Measurements from ENCODE around the gene HECTD1.
"Not testable (repeated sequence)": the region's sequence is repeated elsewhere in the genome, so short reads cannot be mapped to it uniquely, and the experiment has no call there.

The HECTD1 gene

DNA sequence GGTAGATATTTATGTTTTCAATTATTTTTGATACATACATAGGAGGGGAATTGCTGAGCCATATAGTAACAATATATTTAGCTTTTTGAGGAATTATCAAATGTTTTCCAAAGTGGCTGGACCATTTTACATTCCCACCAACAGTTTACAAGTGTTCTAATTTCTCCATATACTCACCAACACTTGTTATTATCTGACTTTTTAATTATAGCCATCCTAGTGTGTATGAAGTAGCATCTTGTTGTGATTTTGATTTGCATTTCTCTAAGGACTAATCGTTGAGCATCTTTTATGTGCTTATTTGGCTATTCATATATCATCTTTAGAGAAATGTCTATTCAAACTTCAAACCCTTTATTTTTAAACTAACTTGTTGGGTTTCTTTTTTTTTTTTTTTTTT lies 17.2 kb upstream of the HECTD1 start:
- no peak for DNase-seq

DNA sequence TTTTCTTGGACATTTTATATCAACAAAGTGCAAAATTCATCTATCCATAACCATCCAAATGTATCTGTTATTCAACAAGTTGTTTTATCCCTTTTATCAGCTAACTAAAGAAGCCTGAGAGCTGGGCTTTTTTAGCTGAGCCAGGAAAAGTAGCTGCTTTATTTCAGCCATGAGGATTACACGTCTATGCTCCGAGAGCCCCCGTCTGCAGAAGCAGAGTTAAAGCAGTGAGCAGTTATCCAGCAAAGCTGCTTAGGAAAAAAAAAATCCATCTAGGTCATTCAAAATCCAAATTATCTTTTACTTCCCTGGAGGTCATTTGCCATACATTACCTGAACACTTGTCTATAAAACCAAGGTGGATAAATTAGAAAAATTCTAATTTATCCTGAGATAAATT lies 15.7 kb upstream of the HECTD1 start:
- DNase-seq = no peak

GRCh38 chr14:31222834-31223233 lies 15.2 kb upstream of the HECTD1 start:
- no peak for DNase-seq

- no peak for DNase-seq
Observed at GRCh38 chr14:31221266-31221665, 13.7 kb upstream of the HECTD1 start.

- no peak for DNase-seq
Observed at GRCh38 chr14:31219169-31219568, 11.6 kb upstream of the HECTD1 start.

DNA sequence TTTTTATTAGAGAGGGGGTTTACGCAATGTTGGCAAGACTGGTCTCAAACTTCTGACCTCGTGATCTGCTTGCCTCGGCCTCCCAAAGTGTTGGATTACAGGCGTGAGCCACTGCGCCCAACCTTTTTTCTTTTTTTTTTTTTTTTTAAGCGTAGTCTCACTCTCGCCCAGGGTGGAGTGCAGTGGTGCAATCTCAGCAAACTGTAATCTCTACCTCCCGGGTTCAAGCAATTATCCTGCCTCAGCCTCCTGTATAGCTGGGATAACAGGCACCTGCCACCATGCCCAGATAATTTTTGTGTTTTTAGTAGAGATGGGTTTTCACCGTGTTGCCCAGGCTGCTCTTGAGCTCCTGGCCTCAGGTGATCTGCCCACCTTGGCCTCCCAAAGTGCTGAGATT lies 8.8 kb upstream of the HECTD1 start:
- no peak for DNase-seq

DNA sequence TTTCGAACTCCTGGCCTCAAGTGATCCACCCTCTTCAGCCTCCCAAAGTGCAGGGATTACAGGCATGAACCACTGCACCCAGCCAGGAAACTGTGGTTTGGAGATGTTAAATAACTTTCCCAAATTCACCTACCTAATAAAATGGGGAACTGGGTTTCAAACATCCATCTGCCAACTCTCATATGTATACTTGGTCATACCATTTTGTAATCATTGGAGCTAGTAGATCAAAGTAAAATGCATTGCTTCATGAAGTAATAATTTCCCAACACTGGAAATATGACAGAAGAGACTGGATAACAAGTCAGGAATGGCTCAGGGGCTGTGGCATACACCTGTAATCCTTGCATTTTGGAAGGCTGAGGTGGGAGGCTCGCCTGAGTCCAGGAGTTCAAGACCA lies 5.3 kb upstream of the HECTD1 start:
- DNase-seq = no peak

- no peak for DNase-seq
Observed at GRCh38 chr14:31209605-31210004, 2.0 kb upstream of the HECTD1 start.

DNA sequence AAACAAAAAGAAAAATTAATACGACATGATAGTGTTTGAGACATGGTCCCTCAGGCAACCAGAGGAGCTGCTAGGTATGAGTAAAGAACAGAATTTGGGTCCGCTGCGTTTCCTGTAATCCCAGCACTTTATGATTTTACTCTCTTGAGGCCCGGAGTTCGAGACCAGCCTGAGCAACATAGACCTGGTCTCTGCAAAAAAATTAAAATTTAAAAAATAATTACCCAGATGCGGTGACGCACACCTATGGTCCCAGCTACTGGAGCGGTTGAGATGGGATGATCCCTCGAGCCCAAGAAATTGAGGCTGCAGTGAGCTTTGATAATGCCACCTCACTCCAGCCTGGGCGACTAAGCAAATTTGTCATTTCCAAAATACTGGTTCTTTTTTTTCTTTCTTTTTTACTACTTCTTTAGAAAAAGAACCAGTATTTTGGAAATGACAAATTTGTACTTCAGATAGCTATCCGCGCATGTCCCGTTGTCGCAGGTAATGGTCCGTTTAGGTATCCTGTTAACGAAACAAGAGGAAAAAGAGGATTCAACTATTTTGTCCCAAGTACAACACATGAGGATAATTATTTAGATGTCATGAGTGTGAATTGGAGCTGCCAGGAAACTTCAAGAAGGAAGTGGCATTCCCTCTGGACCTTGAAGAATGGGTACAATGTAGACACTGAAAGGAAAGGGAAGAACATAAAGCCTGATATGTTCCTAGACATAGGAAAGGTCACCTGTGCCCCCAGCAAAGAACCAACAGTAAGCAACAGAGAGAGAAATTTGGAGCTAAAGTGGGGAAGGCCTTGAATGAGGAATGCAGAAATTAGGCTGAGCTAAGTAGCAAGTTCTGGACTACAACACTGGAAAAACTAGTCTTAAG lies 1.2 kb upstream of the HECTD1 start:
- DNase-seq = peak in 1 of 6 experiments; percentile 52

- DNase-seq = peak in 3 of 6 experiments; percentile 79 to 93 (median 85)
Observed at GRCh38 chr14:31207287-31207754, 272 bp downstream of the HECTD1 start.

GRCh38 chr14:31206536-31207286 lies 882 bp downstream of the HECTD1 start:
- DNase-seq = peak; percentile 30 to 83 (median 64)

DNA sequence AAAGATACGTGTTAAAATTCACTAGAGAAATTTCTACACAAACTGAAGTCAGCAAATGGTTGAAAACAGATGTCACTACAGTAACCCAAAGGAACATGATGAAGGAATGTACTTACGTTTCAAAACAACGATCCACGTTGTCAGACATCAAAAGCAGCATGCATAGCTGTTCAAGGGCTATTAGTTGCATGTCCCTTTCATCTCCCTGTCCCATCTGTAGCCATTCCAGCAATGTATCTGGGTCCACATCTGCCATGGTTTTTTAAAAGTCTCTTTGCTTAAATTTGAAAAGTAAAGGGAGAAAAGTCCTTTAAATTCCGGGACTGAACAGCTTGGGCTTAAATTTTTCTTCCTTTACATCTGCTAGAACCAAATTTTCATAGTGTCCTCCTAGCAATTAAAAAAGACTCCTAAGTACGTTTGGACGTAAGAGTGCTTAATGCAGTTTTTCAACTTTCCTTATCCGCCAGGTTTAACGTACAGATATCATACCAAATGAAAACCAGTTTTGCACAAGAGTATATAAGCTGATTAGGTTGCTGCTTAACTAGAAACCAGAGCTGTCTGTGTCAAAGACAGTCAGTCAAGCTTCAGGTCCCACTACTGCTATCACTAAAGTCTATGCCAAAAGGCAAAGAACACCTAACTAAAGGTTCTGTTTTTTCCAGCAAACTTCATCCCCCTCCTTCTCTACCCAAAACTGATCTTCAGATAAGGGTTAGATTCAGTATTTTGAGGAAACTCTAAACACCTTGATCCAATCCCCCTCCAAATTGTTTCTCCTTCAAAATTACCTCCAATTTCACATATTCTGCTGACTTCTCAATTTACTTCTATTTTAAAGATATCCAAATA lies 1.7 kb downstream of the HECTD1 start:
- peak in 1 of 6 experiments; percentile 10 for DNase-seq

DNA sequence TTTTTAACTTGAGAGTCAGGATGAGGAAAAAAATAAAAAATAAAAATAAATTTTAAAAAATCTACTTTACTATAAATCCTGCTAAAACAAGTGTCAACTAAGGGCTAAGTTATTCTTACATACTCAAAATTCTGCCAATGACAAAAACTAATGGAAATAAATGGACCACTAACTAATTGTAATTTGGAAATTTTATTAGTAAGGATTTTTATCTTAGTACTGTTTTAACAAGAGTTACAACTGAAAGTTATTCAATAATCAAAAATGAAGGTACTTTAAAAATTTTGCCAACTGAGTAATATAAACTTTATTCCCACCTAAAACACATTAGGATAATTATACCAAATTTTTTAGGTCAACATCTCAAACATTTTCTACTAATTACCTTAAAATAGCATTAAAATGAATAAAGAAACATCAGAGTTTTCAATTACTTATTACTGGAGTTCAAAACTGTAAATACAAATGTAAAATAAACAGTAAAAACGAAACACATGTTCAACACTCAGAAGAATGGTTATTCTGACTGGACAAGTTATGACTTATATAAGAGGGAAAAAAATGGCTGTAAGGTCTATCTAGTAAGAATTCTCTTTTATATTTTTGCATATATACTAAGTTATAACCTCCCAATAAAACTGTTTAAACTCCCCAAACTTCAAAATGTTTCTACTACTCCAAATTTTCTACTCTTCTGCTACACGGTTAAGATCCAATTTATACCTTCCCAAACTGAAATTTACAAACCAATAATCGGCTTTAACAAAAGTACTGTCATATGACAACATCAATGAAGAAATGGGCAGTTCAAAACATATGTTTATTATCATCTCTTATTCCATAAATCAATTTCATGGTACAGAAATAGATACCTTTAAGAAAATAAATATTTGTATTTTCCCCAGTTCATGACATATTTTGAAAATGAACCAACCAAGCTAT lies 2.7 kb downstream of the HECTD1 start:
- no peak for DNase-seq

DNA sequence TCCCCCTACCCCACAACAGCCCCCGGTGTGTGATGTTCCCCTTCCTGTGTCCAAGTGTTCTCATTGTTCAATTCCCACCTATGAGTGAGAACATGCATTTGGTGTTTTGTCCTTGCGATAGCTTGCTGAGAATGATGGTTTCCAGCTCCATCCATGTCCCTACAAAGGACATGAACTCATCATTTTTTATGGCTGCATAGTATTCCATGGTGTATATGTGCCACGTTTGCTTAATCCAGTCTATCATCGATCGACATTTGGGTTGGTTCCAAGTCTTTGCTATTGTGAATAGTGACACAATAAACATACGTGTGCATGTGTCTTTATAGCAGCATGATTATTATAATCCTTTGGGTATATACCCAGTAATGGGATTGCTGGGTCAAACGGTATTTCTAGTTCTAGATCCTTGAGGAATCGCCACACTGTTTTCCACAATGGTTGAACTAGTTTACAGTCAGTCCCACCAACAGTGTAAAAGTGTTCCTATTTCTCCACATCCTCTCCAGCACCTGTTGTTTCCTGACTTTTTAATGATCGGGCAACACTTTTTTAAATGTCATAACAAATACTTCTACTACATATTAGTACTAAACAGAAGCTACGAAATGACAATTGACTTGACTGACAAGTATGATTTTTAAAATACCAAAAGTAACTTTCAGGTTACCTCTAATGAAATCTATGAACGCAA lies 3.5 kb downstream of the HECTD1 start:
- not testable (repeated sequence) for DNase-seq

GRCh38 chr14:31203414-31203742 lies 4.2 kb downstream of the HECTD1 start:
- no peak for DNase-seq

- no peak for DNase-seq
Observed at GRCh38 chr14:31201111-31201510, 6.5 kb downstream of the HECTD1 start.

- no peak for DNase-seq
Observed at GRCh38 chr14:31200702-31200990, 6.9 kb downstream of the HECTD1 start.

GRCh38 chr14:31197671-31198070 lies 9.9 kb downstream of the HECTD1 start:
- DNase-seq = no peak

GRCh38 chr14:31196839-31197492 lies 10.6 kb downstream of the HECTD1 start:
- no peak for DNase-seq

DNA sequence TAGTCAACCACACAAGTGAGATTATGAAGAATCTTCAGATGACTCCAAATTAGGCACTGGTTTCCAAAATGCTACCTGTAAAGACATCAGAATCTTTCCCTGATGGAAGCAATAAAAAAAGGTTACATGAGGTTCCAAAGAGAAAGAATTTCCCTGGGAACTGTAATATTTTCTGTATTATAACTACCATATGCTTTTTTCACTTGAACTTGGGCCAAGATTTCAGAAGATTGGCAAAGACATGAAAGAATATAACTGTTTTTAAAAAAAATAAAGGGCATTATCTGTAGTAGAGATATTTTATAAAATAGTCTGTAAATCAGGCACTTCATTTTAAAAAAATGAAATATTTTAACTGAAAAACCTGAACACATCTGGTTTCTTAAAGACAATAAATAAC lies 12.9 kb downstream of the HECTD1 start:
- DNase-seq = no peak

DNA sequence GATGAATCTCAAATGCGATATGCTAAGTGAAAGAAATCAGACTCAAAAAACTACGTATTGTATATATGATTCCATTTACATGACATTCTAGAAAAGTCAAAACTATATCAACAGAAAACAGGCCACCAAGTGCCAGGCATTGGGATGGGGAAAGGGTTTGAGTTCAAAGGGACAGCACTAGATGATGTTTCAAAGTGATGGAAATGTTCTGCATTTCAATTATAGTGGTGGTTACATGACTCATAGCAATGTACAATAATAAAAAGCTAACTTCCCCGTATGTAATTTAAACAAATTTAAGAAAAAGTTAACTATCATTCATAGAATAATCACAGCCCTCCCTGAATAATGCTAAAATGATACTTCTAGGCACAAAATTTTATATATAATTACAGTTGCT lies 13.5 kb downstream of the HECTD1 start:
- no peak for DNase-seq

All from stimulated activated naive CD4-positive, alpha-beta T cell (primary cell).